Limb (tissue), 2 donors: ENCODE measurements around the gene KY.

Experiments used
- DNase-seq, 2 donors: peaks; one replicate each; pipeline ENCODE4 v3.0.0-alpha.2; 2016; ENCODE audit errors: extremely low spot score in 2 of 2

KY gene

DNA sequence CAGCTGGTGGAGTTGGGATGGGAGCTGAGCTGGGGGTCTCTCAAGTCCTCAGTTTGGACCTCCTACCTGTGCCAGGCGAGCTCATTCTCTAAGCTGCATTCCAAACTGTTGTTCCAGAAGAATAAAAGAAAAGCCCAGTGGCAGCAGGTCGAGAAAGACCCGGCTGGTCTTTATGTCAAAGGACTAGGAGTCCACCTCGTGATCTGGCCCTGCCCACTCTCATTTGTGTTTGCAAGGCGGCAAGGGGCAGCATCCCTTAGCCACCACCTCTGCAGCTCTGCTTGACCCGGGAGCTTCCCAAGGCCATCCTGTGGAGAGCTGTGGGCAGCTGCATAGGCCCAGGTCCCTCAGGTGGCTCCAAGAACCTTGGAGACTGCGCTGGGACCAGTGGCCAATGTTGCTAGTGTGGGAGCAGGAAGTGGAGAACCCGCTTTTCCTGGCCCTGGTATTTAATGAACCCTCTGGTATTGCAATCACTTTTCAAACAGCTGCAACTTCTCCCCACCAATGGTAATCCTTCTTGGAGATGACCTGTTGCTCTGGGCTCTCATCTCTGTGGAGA is 30.9 kb downstream of the KY start:
- DNase-seq, result peak in 1 of 2 donors; percentile 8

DNA sequence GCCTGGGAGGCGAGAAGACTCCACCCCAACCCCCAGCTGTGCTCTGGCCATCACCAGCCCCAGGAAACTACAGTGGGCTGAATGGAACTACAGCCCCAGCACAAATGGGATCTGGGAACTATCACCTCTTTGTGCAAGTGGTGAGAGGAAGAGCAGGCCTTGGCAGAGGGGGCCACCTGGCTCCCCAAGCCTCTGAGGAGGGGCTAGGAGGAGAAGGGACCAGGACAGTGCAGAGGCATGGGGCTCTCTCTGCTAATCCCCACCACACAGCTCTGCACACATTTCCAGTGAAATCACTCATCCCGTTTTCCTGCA is 31.6 kb downstream of the KY start:
- no peak for DNase-seq

DNA sequence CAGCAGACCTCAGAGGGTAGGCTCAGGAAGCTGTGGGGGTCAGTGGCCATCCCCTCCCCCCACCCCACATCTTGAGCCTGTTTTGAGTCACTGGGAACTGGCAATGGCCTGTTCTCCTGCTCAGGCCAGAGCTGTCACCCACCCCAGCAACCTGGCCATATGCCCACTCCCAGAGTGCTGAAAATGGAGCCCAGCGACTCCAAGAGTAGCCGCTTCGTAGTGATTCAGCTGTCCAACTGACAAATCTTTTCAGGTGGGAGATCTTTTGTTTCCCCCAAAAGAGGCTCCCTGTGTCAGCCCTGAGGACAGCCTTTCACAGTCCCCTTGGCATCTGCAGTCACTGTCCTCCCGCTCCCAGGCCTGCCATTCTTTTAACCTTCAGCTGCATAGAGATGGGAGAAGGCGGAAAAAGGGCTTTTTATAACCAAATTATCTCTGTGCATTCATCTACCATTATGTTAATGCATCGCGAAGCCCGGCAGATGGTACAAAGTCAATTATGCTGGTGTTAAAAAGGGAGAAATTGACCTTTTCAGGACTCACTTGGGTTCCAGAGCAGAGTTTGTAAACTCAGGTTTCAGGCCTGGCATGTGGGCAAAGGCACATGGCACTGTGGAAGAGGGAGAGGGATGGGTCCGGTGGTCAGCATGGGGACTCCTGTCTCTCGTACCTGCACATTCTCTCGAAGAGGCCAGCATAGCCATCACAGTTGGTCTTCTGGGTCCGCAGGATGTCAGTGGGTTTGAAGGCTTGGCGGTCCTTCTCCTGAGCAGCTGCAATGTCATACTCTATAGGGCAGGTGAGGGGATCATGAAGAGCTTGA is 32.1 kb downstream of the KY start:
- peak in 1 of 2 donors; percentile 28 for DNase-seq

DNA sequence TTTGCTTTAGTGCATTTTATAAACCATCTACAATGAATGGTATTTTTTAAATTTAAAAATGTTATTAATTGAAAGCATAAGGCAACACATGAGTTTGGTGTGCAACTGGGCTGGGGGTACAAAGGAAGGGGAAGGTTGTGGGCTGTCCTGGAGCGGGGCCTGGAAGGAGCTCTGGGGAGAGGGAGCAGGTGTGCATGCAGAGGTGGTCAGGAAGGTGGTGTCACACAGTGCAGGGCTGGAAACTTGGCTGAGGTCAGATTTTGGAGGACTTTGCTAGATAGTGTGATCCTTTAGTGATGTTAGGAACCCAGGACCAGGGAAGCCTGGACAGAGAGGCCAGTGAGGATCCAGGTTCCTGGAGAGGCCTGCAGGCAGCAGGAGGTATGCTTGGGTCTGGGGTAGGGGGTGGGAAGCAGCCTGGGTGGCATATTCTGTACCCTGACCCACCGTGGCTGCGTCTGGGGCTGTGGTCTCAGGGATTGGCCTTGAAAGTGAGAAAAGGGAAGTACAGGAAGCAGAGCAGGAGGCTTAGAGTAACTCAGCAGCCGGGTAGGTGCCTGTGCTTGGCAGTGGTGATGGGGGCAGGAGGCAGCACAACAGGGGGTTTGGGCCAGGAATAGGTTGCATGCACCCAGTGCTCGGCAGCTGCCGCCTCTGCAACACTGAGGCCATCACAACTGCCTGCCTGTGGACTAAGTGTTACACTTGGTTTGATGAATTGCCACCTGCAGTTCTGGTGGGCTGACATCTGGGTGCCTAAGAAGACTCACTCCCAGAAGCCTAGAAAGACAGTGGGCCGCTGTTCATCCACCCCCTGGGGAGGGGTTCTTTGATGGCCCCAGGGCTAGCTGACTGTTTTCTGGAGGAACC is 33.0 kb downstream of the KY start:
- no peak for DNase-seq

DNA sequence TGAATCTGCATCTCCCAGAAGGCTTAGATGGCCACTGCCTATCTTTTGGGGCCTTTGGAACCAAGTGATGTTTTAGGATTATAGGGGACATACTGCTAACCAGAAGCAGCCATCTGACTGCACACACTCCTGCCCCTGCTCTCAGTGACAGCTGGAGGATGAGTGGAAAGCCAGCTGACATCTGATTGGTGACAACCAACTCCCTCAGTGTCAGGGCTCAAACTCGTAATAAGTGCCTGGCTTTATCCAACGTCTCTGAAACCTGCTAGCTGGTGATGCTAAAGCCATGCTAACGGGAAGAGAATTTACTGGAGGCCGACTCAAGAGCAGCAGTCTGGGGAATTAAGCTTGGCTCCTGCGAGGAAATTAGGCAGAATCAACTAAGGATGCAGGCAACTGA is 35.1 kb downstream of the KY start:
- no peak for DNase-seq

DNA sequence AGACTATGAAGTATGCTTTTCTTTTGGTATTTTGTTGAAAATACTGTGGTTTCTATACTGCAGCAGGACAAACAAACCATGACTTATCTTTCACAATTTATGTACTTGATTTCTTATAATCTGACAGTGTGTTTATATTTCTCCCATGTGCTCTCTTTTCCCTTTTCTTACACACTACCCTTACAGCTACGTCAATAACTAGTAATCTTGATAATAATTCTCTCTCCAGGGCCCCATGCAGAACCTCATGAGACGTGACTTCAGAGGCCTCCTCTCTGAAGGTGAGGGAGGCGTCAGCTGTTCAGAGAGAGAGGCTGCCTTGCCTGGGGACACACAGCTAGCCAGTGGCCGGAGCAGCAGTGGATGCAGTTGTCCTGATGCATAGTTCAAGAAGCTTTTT is 35.9 kb downstream of the KY start:
- DNase-seq, result no peak

DNA sequence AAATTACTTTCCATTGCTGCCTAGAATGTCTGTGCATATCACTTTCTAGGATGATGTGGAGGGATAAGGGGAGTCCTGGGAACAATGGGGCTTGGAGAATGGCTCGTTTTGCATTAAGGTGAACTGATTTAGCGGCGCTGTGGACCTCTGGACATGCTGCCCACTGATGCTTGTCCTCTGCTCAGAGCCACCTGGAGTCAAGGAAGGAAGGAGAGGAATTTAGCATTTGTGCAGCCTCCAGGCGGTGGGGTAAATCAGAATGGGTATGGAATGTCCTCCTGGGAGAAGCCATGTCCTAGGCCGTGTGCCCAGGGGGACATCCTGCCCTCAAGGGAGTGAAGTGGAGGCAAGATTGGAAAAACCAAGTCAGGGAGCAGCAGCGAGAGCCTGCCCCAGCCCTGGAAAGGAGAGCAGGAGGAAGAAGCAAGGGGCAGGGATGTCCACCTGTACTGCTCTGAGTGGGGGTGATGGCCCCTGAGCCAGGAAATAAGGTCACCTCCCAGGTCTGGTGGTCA is 37.8 kb downstream of the KY start:
- DNase-seq, result no peak

DNA sequence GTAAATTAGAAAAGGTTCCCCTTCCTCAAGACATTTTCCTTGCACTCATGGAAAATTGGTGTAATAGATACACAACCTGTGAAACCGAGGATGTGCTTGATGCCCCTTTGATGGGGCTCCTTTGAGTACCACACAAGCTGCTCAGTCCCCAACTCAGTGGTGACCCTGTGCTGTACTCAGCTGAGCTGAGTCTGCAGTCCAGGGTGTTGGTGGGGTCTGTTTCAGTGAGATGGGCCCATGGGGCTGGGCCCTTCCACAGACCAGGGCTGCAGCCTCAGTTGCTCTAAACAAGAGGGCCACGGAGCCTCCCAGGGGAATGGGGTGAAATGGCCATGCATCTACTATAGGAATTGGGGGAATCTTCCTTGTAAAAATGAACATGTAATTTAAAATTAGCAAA is 39.3 kb downstream of the KY start:
- DNase-seq, result no peak

DNA sequence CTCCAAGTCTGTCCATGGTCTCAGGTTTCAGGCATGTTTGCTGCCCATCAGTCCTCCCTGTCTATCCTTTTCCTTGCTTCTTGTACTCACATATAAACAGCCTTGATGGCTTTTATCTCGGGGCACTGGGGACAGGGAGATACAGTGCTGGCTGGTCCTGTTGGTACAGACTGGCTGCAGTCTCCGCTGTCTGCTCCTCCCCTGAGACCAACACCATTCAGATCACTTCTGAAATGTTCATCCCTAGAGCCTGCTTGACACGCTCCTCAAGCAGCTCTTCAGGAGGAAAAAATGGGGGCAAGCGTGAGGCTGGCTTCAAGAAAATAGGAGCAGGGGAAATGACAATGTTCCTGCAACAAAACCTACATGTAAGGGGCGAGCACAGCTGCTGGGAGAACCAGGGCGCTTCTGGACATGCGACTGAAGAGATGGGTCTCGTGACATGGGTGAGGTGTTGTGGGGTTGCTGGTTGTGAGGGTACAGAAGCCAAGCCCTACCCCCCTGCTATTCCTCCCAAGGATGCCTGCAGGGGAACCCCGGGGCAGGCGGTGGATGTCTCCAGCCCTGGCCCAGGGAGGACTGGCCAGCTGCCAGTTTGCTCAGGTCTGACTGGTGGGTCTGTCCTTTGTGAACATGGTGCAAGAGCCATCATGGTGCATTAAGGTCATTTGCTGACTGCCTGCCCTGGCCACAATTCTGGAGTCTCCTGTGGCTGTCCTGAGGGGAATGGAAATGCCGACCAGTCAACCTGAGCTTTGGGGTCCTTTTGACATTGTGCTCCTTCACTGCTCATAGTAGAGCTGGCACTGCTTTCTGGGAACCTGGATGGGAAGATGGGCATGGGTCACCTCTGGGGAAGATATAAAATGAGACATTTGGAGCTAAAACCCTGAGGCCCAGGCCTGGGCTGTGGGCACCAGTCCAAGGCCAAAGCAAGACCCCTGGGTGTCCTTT is 40.1 kb downstream of the KY start:
- no peak for DNase-seq

DNA sequence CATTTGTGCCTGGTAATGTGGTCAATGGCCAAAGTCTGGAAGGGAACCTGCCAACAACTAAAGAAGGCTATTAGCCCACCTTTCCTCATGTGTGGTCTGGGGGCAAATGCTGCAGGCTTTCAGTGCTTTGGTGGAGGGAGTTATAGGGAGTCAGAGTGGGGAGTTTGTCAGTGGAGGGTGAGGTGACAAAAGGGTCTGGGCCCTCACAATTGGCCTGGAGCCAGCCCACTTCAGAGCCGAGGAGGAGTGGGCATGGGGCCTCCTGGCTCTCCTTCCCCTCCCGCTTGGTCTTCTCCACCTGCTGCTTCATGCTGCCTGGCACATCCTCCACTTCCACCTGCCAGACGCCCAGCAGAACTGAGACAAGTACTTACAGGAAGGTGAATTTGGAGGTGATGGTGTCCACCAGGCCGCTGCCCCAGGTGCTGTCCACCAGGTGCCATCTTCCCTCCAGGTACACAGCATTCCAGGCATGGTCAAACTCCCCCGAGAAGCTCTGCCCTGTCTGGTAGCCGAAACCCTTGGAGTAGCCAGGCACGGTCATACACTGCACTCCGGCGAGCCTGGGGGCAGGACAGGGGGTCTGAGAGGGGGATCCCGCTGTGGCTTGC is 40.9 kb downstream of the KY start:
- no peak for DNase-seq

DNA sequence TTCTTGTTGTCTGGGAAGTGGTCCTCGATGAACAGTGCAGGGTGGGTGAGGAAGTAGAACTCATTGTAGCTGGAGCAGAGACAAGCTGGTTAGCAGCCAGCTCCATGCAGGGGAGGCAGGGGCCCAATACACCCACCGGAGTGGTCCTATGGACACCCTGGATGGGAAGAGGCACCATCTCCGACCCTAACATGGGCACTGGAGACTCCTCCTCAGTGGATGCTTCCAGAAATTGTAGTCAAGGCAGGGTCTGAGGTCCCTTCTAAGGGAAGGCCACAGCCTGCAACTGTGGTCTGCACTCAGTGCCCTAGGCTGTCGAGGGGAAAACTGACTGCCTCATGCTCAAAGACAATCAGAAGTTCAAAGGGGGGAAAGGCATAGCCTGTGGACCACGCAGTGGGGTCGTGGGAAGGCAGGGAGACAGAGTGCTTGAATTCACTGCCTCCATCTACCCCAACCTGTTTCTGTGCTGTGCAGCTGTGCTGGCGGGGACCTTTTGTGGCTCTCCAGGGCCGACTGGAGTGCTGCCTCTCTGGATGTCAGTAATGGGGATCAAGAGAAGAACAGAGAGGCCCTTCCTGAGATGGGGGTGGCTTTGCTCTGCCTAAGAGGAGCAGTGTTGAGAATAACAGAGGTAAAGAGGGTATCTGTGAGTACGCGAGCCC is 41.9 kb downstream of the KY start:
- no peak for DNase-seq

DNA sequence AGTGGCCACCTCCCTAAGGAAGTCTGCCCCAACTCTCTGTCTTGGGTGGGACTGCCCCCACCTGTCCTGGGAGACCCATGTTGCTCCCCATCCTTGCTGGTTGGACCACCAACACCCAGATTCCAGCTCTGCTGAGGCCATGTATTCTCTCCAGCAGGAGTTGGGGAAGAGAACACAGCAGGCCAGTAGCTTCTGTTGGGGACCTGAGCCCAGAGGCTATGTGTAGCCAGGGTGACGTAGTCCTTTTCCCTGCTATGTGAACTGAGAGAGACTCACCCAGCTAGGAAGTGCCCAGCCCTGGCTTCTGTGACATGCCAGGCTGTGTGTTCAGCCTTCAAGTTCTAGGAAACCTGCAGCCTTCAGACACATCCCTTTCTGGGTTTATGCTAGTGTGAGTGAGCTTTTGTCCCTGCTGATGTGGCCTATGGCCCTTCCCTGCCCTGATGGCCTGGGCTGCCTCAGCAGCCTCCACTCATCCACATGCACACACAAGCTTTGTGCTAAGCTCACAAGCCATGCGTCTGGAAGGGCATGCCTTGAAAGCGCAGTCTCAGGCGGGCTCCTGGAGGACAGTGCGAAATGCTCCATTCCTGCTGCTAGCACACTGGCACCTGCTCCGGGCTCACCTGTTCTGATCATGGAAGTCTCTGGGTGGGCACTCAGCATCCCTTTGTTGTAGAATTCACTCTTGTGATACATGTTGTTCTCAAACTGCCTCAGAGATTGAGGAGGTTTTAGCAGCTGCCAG is 42.6 kb downstream of the KY start:
- DNase-seq, result no peak

DNA sequence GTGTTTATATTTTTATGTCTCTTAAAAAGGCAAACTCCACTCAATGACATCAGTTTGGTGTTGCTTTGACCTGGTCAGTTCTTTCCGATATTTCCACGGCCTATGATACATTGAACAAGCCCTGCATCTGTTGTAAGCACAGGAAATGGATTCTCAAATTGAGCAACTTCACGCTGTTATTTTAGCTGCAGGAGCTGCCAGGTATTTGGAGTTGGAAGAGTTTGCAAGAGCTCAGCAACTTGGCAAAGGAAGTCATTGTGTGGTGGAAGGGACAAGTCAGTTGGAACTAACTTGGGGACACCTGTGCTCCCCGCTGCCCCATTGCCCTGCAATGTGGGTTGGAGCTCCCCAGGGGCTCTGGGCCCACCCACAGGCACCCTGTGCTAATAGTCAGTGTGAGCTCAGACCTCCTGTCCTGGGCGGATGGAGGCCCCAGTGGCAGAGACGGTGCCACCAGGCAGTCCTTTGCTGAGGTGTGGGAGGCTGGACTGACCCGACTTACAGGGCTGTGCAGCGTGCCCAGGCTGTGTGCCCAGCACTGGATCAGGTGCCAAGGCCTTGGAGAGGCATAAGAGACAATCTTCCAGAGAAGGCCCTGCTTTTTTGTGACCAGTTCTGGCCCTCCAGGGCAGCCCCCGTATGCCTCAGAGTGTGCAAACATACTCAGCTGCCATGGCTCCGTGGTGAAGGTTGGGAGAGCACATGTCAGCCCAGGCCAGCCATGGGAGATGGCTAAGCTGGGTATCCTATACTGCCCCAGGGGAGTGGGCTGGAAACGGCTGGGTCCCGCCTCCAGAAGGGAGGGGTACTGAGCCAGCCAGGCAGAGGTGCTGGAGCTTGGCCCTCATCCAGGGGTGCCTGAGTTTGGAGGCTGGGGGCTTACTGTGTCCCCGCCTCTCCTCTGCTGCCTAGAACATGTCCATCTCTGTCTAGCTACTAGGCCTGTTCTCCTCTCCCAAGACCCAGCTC is 43.5 kb downstream of the KY start:
- no peak for DNase-seq

DNA sequence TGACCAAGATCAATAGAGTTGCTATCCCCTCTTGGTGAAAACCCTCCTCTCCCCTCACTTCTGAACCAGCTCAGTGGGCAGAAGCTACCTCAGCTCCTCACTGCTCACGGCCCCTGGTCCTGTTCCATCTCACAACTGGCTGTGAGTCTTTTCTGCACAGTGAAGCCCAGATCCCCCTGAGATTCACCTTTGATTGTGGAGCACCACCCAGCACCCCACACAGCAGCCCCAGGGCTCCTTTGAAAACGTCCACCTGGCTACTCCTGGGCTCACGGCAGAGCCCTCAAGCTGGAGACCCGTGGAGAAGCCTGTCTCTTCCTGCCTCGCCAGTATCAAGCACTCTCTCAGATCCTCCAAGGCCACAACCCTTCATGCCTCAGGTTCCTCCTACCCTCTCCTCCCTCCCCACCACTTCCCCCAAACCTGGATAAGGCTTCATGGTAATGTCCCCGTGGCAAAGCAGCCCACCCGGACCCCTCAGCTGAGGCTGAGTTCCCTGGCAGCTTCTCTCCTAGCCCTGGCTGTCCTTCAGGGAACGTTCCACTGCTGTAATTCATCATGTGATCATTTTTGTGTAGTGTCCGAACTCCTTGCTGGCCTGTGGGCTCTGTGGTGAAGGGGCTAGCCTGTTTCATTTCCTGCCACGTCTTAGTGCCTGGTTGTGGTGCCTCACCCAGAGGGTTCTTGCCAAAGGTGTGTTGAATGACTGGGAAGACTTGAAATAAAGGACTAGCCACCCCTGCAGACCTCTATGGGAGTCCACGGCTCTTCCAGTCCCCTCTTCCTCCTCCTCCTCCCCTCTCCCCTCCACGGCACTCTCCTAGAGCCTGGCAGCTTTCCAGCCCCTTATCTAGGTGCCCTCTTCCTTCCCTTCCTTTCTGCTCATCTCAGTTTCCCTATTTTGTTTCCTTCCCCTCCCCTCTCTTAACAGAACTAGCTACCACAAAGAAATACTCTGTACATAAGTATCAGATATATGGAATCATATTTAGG is 44.5 kb downstream of the KY start:
- no peak for DNase-seq

DNA sequence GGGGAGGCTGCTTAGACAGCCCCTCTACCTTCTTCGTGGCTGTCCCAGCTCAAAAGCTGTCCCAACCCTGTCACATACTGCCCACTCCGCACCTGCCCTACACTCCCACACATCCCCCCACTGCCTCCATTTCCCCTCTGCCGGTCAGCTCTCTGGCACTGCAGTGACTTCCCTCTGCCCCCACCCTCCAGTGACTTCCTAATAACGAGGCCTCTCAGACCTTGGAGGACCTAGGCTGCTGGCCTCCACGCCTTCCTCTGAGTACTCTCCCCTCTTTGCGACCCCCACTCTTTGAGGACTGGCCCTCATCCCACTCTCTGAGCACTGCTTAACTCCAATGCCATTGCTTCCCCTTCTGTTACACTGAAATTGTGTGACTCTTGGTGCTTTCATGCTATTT is 45.3 kb downstream of the KY start:
- no peak for DNase-seq

DNA sequence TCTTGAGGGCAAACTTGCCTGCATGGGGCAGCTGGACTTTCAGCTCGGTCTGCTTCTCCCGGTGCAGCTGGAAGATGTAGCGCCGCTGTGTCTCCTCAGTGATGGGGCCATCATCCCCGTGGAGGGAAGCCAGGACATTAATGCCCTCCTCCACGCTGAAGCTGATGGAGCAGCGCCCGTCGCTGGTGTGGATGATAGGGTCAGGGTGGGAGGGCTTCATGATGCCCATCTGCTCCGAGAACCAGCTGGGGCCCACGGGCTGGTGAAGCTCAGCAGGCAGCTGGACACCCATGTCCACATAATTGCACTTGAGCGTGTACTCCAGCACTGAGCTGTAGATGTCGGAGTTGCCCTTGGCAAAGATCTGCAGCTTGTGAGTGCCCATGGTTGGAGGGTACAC is 46.9 kb downstream of the KY start:
- DNase-seq, result no peak

DNA sequence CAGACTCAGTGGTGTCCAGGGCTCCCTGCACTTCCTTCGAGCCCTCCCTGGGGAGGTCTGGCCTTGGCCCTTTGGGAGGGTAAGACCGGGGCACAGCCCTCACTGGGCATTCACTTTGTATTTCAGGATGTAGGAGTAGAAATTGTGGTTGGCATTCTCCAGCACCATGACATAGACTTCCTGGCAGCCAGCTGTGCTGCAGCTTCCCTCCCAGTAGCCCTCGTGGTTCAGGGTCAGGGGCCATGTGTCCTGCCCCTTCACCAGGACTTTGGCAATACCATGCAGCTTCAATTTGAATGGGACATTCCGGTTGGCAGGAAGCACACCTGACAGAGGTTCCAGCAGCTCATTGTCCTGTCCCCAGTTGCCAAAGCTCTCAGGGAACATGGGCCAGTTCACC is 47.3 kb downstream of the KY start:
- DNase-seq, result no peak
